Measurements from ENCODE around the gene SNCAIP.

- no peak for TF ChIP-seq CTCF (IDR thresholded peaks at IDR 0.05)
- TF ChIP-seq POLR2AphosphoS5 (IDR thresholded peaks at IDR 0.05), result no peak
Measured at GRCh38 chr5:122315521-122315920, 3.5 kb downstream of the SNCAIP start.

All from stomach (tissue), 4 donors.